Neural progenitor cell (in vitro differentiated cells): Measurements from ENCODE around the gene UBR4. TPM values are rescaled to one million over a fixed set of nuclear protein-coding genes. Genes with fewer than 3 reads are reported as not detected.

Experiments used
- DNase-seq: peaks from one replicate; pipeline ENCODE4 v3.0.0-alpha.2; 2016; ENCODE audit warnings: low spot score
- H2AFZ ChIP-seq: fragments of 200-600 bp; sonication (generic); replicated peaks from 2 replicates; pipeline ENCODE4 v1.6.1; 2016; ENCODE audit warnings: antibody characterized with exemption
- H3F3A ChIP-seq: fragments of 200-600 bp; sonication (generic); 2 replicates; pipeline ENCODE4 v1.6.1; 2016; ENCODE audit warnings: antibody characterized with exemption, low read depth
- H3K27ac ChIP-seq: fragments of 200-600 bp; sonication (generic); 2 replicates; pipeline ENCODE4 v1.5.1; 2016; ENCODE audit warnings: mild to moderate bottlenecking
- H3K27me3 ChIP-seq: fragments of 200-600 bp; sonication (generic); 2 replicates; pipeline ENCODE4 v1.6.1; 2016; ENCODE audit warnings: mild to moderate bottlenecking, moderate library complexity
- H3K36me3 ChIP-seq: fragments of 200-600 bp; sonication (generic); 2 replicates; pipeline ENCODE4 v1.5.1; 2016
- H3K4me1 ChIP-seq: fragments of 200-600 bp; sonication (generic); 2 replicates; pipeline ENCODE4 v1.6.1; 2016; ENCODE audit warnings: mixed run types
- H3K4me2 ChIP-seq: fragments of 200-600 bp; sonication (generic); 2 replicates; pipeline ENCODE4 v1.6.1; 2016
- H3K4me3 ChIP-seq: fragments of 200-600 bp; sonication (generic); 2 replicates; pipeline ENCODE4 v1.5.1; 2016
- H3K79me2 ChIP-seq: fragments of 200-600 bp; sonication (generic); 2 replicates; pipeline ENCODE4 v1.6.1; 2016; ENCODE audit warnings: low read depth
- H3K9ac ChIP-seq: fragments of 200-600 bp; sonication (generic); 2 replicates; pipeline ENCODE4 v1.6.1; 2016
- H3K9me3 ChIP-seq: fragments of 200-600 bp; sonication (generic); 2 replicates; pipeline ENCODE4 v1.5.1; 2016; ENCODE audit warnings: low read depth
- H4K20me1 ChIP-seq: fragments of 200-600 bp; sonication (generic); 2 replicates; pipeline ENCODE4 v1.6.1; 2016; ENCODE audit warnings: low read depth
- H3K27ac Mint-ChIP-seq: 3 replicates; pipeline ENCODE4 v1.8.0; 2021; ENCODE audit warnings: mixed read lengths
- H3K27me3 Mint-ChIP-seq: 2 replicates; pipeline ENCODE4 v1.8.0; 2022; ENCODE audit warnings: low read depth, mild to moderate bottlenecking, inconsistent platforms, moderate library complexity, mixed read lengths; ENCODE audit not compliant: insufficient read depth
- H3K36me3 Mint-ChIP-seq: 3 replicates; pipeline ENCODE4 v1.8.0; 2021; ENCODE audit warnings: mixed read lengths
- H3K4me1 Mint-ChIP-seq: 3 replicates; pipeline ENCODE4 v1.8.0; 2021; ENCODE audit warnings: mixed read lengths
- H3K4me3 Mint-ChIP-seq: 3 replicates; pipeline ENCODE4 v1.8.0; 2021; ENCODE audit warnings: mild to moderate bottlenecking, moderate library complexity, mixed read lengths
- H3K9me3 Mint-ChIP-seq: 3 replicates; pipeline ENCODE4 v1.8.0; 2020; ENCODE audit warnings: mixed read lengths
- CTCF ChIP-seq: fragments of 200-600 bp; sonication (generic); IDR thresholded peaks from 2 replicates; pipeline ENCODE4 v1.5.1; 2017; ENCODE audit warnings: antibody characterized with exemption, mild to moderate bottlenecking
- EZH2 ChIP-seq: fragments of 200-600 bp; sonication (generic); IDR thresholded peaks from 2 replicates; pipeline ENCODE4 v1.6.1; 2017; ENCODE audit warnings: antibody characterized with exemption, mild to moderate bottlenecking, moderate library complexity
- EZH2phosphoT487 ChIP-seq: fragments of 200-600 bp; sonication (generic); IDR thresholded peaks from 2 replicates; pipeline ENCODE4 v1.6.1; 2017; ENCODE audit warnings: antibody characterized with exemption
- total RNA-seq: library from RNA; depleted of rRNA; stranded (reverse); fragments of >200 nt; gene quantifications from 2 replicates; pipeline ENCODE4 v1.2.3, GENCODE V29; 2015; ENCODE audit warnings: low replicate concordance

Gene UBR4
- total RNA-seq, 1 donor from 2014 or later, result 71.2 TPM

DNA sequence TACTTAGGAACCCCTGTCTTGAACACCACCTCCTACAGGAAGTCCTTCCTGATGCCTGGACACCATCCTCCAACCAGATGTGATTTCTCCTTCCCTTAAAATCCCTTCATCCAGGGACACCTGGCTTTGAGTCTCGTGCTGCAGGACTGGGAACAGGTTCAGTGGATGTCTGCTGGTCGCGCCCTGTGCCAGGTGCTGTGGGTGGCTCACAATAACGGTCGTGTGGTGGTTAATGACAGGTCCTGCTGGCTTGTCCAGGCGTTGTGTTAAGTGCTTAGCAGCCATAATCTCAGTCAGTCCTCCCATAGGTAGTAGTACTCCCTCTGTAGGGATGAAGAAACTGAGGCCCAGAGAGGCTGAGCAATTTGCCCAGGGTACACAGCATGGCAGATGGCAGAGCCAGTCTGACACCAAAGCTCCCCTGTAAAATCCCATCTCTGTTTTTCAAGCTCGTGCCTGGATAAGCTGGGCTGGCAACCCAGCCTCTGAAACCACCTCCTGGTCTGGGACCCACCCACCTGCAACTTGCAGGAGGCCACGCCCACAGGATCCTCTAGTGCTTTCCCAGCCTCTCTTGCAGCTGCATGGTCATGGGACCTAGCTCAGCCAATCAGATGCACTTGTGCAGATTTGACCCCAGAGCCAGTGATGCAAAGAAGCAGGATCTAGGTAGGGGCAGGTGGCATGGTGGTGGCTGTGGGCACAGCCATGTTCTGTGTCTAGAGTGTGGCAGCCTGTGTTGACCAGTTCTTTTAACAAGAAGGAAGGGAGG lies 147.6 kb downstream of the UBR4 start:
- Histone ChIP-seq H2AFZ (no peak overlapping the region), H3K4me2 (no peak overlapping the region), H3F3A (peaks cover 3% of the 10 kb centered on the region), H3K79me2 (no peaks in the 10 kb centered on the region), H3K9ac (no peak overlapping the region), H3K9me3 (no peaks in the 10 kb centered on the region), H4K20me1 (no peaks in the 10 kb centered on the region), H3K4me3 (no peak overlapping the region), H3K27ac (no peak overlapping the region), H3K4me1 (peaks cover 13% of the 10 kb centered on the region), H3K27me3 (no peaks in the 10 kb centered on the region), H3K36me3 (no peaks in the 10 kb centered on the region)
- Mint-ChIP-seq H3K27ac (no peak overlapping the region), H3K4me1 (peaks cover 19% of the 10 kb centered on the region), H3K36me3 (peaks cover 3% of the 10 kb centered on the region), H3K27me3 (peaks cover 10% of the 10 kb centered on the region), H3K9me3 (peaks cover 10% of the 10 kb centered on the region), H3K4me3 (no peak overlapping the region)
- TF ChIP-seq CTCF (no peak), EZH2 (no peak), EZH2phosphoT487 (no peak)
- no peak for DNase-seq

DNA sequence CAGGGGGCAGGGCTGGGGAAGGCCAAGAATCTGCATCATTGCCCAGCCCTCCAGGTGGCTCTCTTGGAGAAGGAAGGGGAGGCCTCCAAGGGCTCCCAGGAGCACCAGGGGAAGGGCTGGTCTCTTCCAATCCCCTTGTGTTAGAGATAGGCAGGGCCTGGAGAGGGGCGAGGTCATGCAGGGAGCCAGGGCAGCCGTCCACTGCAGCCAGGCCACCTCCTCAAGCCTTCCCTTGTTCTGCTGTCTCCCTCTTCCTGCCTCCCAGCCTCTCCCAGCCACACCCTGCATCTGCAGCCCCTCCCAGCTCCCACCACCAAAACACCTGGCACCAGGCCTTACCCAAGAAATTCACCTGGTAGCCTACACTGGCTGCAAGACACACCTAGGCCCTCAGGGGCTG lies 148.3 kb downstream of the UBR4 start:
- H3K27ac Mint-ChIP-seq, result no peak overlapping the region
- H3K4me3 Mint-ChIP-seq, result no peak overlapping the region
- H3K36me3 Mint-ChIP-seq, result peaks cover 3% of the 10 kb centered on the region
- no peak for DNase-seq
- H3K9me3 ChIP-seq, result no peaks in the 10 kb centered on the region
- H2AFZ ChIP-seq, result no peak overlapping the region
- TF ChIP-seq EZH2phosphoT487 (no peak), CTCF (no peak), EZH2 (no peak)
- peaks cover 13% of the 10 kb centered on the region for H3K27me3 Mint-ChIP-seq
- H4K20me1 ChIP-seq, result no peaks in the 10 kb centered on the region
- no peaks in the 10 kb centered on the region for H3K27me3 ChIP-seq
- H3K9ac ChIP-seq, result no peak overlapping the region
- peaks cover 20% of the 10 kb centered on the region for H3K4me1 Mint-ChIP-seq
- no peaks in the 10 kb centered on the region for H3K36me3 ChIP-seq
- H3K4me3 ChIP-seq, result no peak overlapping the region
- H3K9me3 Mint-ChIP-seq, result peaks cover 10% of the 10 kb centered on the region
- H3K79me2 ChIP-seq, result no peaks in the 10 kb centered on the region
- H3K4me2 ChIP-seq, result no peak overlapping the region
- H3K27ac ChIP-seq, result no peak overlapping the region
- H3F3A ChIP-seq, result no peaks in the 10 kb centered on the region
- H3K4me1 ChIP-seq, result peaks cover 7% of the 10 kb centered on the region

- H3K9ac ChIP-seq, result no peak overlapping the region
- no peak overlapping the region for H2AFZ ChIP-seq
- peaks cover 2% of the 10 kb centered on the region for H3K4me1 ChIP-seq
- peaks cover 16% of the 10 kb centered on the region for H3K27me3 Mint-ChIP-seq
- DNase-seq, result no peak
- TF ChIP-seq EZH2phosphoT487 (no peak), EZH2 (no peak), CTCF (no peak)
- H3F3A ChIP-seq, result no peaks in the 10 kb centered on the region
- H3K79me2 ChIP-seq, result no peaks in the 10 kb centered on the region
- H3K36me3 ChIP-seq, result no peaks in the 10 kb centered on the region
- no peaks in the 10 kb centered on the region for H3K9me3 ChIP-seq
- H3K27me3 ChIP-seq, result no peaks in the 10 kb centered on the region
- peak overlapping the region; percentile 11 for H3K27ac Mint-ChIP-seq
- no peak overlapping the region for H3K4me2 ChIP-seq
- H3K27ac ChIP-seq, result no peak overlapping the region
- peaks cover 16% of the 10 kb centered on the region for H3K4me1 Mint-ChIP-seq
- no peak overlapping the region for H3K4me3 ChIP-seq
- peaks cover 10% of the 10 kb centered on the region for H3K9me3 Mint-ChIP-seq
- peak overlapping the region; percentile 44 for H3K4me3 Mint-ChIP-seq
- peaks cover 3% of the 10 kb centered on the region for H3K36me3 Mint-ChIP-seq
- no peaks in the 10 kb centered on the region for H4K20me1 ChIP-seq
Measured at GRCh38 chr1:19061343-19061742, 148.7 kb downstream of the UBR4 start.
